Transverse colon (tissue), 4 donors: ENCODE measurements around the gene OTOL1. TPM values are rescaled to one million over a fixed set of nuclear protein-coding genes. Genes with fewer than 3 reads are reported as not detected.

Source experiments
- DNase-seq: peaks from one replicate; pipeline ENCODE4 v3.0.0-alpha.2; 2019
- H3K27ac ChIP-seq, 4 donors: fragments of 200-600 bp; sonication (generic); 2 replicates each; pipeline ENCODE4 v1.5.1; 2016 to 2018; ENCODE audit warnings: inconsistent platforms in 4 of 4
- H3K27me3 ChIP-seq: fragments of 200-600 bp; sonication (generic); 2 replicates; pipeline ENCODE4 v1.5.1; 2017; ENCODE audit warnings: inconsistent platforms
- H3K36me3 ChIP-seq, 4 donors: fragments of 200-600 bp; sonication (generic); 2 replicates each; pipeline ENCODE4 v1.5.1; 2017 to 2019; ENCODE audit warnings: inconsistent platforms in 4 of 4
- H3K4me1 ChIP-seq, 4 donors: fragments of 200-600 bp; sonication (generic); 2 replicates each; pipeline ENCODE4 v1.5.1; 2017 to 2020; ENCODE audit warnings: inconsistent platforms in 4 of 4
- H3K4me3 ChIP-seq, 4 donors: fragments of 200-600 bp; sonication (generic); 1 replicate in 1 of 4; 2 replicates in 3 of 4; pipeline versions ENCODE4 v1.5.1 to v1.6.1; 2017 to 2019; ENCODE audit warnings: inconsistent platforms in 4 of 4
- H3K9me3 ChIP-seq, 2 donors: fragments of 200-600 bp; sonication (generic); 2 replicates each; pipeline ENCODE4 v1.5.1; 2017 to 2019; ENCODE audit warnings: inconsistent platforms in 2 of 2
- CTCF ChIP-seq, 5 experiments: fragments of 200-600 bp in 3 of 5; fragments of 450-650 bp in 2 of 5; sonication (generic) in 3 of 5; IDR thresholded peaks; 1 replicate in 2 of 5; 2 replicates in 3 of 5; pipeline ENCODE4 v1.5.1; 2016 to 2017; ENCODE audit warnings: antibody characterized with exemption in 5 of 5, inconsistent platforms in 3 of 5, mild to moderate bottlenecking in 2 of 5, moderate library complexity in 1 of 5
- EP300 ChIP-seq: sonication (generic); formaldehyde crosslinking; IDR thresholded peaks from one replicate; pipeline ENCODE4 v1.6.1; 2017; ENCODE audit warnings: antibody characterized with exemption, low read depth
- POLR2A ChIP-seq: fragments of 450-650 bp; IDR thresholded peaks from one replicate; pipeline ENCODE4 v1.6.1; 2016; ENCODE audit warnings: antibody characterized with exemption, mild to moderate bottlenecking, moderate library complexity
- POLR2AphosphoS5 ChIP-seq, 3 donors: sonication (generic); formaldehyde crosslinking; IDR thresholded peaks; one replicate each; pipeline ENCODE4 v1.6.1; 2016; ENCODE audit warnings: antibody characterized with exemption in 3 of 3
- WGBS, 2 donors: methylation state at CpG; one replicate each; pipeline ENCODE4 v1.1.5; 2018; ENCODE audit warnings: low coverage in 1 of 2; 5-methylcytosine and 5-hydroxymethylcytosine counted together
- in situ Hi-C, 4 donors: fragments of 200-750 bp; cut with MboI; loops; one replicate each; pipeline versions ENCODE4 v1.15.0 to v1.15.1; 2017; ENCODE audit warnings: low sequenced_read_pairs in 3 of 4, low pct_ligation_motif_present in 1 of 4, low pct_unique_long_range_greater_than_20kb in 1 of 4
- intact Hi-C: fragments of 100-400 bp; cut with DNase I; formaldehyde crosslinking; loops from one replicate; pipeline ENCODE4 v1.15.1; 2023; ENCODE audit warnings: low total_unique reads
- total RNA-seq, 4 donors: library from RNA; depleted of rRNA; stranded (reverse); fragments of >200 nt; gene quantifications; one replicate each; pipeline ENCODE4 v1.1.0, GENCODE V29; 2016

The OTOL1 gene
- not detected for total RNA-seq

- intact Hi-C loops, result no loop called here
- no peaks in the 10 kb centered on the region for H3K4me1 ChIP-seq
- WGBS, 2 donors, result 42 to 54% methylated on average over 1 of the region's 1 CpG
- no peaks in the 10 kb centered on the region for H3K27me3 ChIP-seq
- no peak within 1 kb of the TSS for H3K27ac ChIP-seq
- H3K36me3 ChIP-seq, result no peaks in the 10 kb centered on the region
- H3K9me3 ChIP-seq, result peaks cover 0 to 5% of the 10 kb centered on the region in 2 donors
- no peak within 1 kb of the TSS for H3K4me3 ChIP-seq
- DNase-seq, result no peak
- in situ Hi-C loops, result no loop called here
- no peak for TF ChIP-seq EP300
- no peak for TF ChIP-seq POLR2A
Observed at GRCh38 chr3:161496508-161496907, at the start of gene OTOL1. Gene OTOL1 (plus strand): TSS chr3:161496808. CDS start chr3:161496808, 0 bp downstream.

GRCh38 chr3:161449785-161450184, 46.8 kb upstream of the OTOL1 start:
- Histone ChIP-seq H3K4me3 (no peak overlapping the region), H3K36me3 (no peaks in the 10 kb centered on the region), H3K27ac (no peak overlapping the region), H3K4me1 (no peaks in the 10 kb centered on the region), H3K9me3 (no peaks in the 10 kb centered on the region), H3K27me3 (no peaks in the 10 kb centered on the region)
- TF ChIP-seq EP300, result no peak
- TF ChIP-seq CTCF (IDR thresholded peaks at IDR 0.05), result no peak
- TF ChIP-seq POLR2AphosphoS5 (IDR thresholded peaks at IDR 0.05), result no peak
- TF ChIP-seq POLR2A, result no peak
- in situ Hi-C loops (no loop called here), intact Hi-C loops (no loop called here)
- no peak for DNase-seq
- 45 to 68% methylated on average over 2 of the region's 2 CpGs for WGBS, 2 donors

GRCh38 chr3:161452179-161452578, 44.4 kb upstream of the OTOL1 start:
- Histone ChIP-seq H3K4me3 (no peak overlapping the region), H3K9me3 (no peaks in the 10 kb centered on the region), H3K27me3 (no peaks in the 10 kb centered on the region), H3K4me1 (no peaks in the 10 kb centered on the region), H3K36me3 (no peaks in the 10 kb centered on the region), H3K27ac (no peak overlapping the region)
- DNase-seq, result no peak
- intact Hi-C loops, result no loop called here
- in situ Hi-C loops, result no loop called here
- TF ChIP-seq CTCF (IDR thresholded peaks at IDR 0.05) (no peak), EP300 (no peak), POLR2A (no peak), POLR2AphosphoS5 (IDR thresholded peaks at IDR 0.05) (no peak)
- WGBS, 2 donors, result 29 to 88% methylated on average over 1 to 2 of the region's 2 CpGs

- H3K27me3 ChIP-seq, result no peaks in the 10 kb centered on the region
- no peaks in the 10 kb centered on the region for H3K4me1 ChIP-seq
- no peak overlapping the region for H3K27ac ChIP-seq
- H3K4me3 ChIP-seq, result no peak overlapping the region
- in situ Hi-C loops (no loop called here), intact Hi-C loops (no loop called here)
- H3K9me3 ChIP-seq, result no peaks in the 10 kb centered on the region
- TF ChIP-seq EP300, result no peak
- no peak for TF ChIP-seq CTCF (IDR thresholded peaks at IDR 0.05)
- no peak for TF ChIP-seq POLR2AphosphoS5 (IDR thresholded peaks at IDR 0.05)
- TF ChIP-seq POLR2A, result no peak
- H3K36me3 ChIP-seq, result no peaks in the 10 kb centered on the region
- WGBS, 2 donors, result 52 to 70% methylated on average over 2 of the region's 2 CpGs
- no peak for DNase-seq
Observed at GRCh38 chr3:161454615-161455014, 42.0 kb upstream of the OTOL1 start.

- intact Hi-C loops, result no loop called here
- H3K27me3 ChIP-seq, result no peaks in the 10 kb centered on the region
- no peaks in the 10 kb centered on the region for H3K36me3 ChIP-seq
- DNase-seq, result no peak
- no peak overlapping the region for H3K4me3 ChIP-seq
- WGBS, 2 donors, result 43 to 47% methylated on average over 2 of the region's 2 CpGs
- H3K27ac ChIP-seq, result no peak overlapping the region
- in situ Hi-C loops, result no loop called here
- no peak for TF ChIP-seq CTCF (IDR thresholded peaks at IDR 0.05)
- no peaks in the 10 kb centered on the region for H3K9me3 ChIP-seq
- H3K4me1 ChIP-seq, result no peaks in the 10 kb centered on the region
Observed at GRCh38 chr3:161455962-161456361, 40.6 kb upstream of the OTOL1 start.
